Neural progenitor cell (in vitro differentiated cells): Measurements from ENCODE around the gene TACO1. TPM values are rescaled to one million over a fixed set of nuclear protein-coding genes. Genes with fewer than 3 reads are reported as not detected.
A peak's percentile ranks its signal among the peaks of the same experiment; 100 is the strongest.

Experiments used
- DNase-seq: peaks from one replicate; pipeline ENCODE4 v3.0.0-alpha.2; 2016; ENCODE audit warnings: low spot score
- H2AFZ ChIP-seq: fragments of 200-600 bp; sonication (generic); replicated peaks from 2 replicates; pipeline ENCODE4 v1.6.1; 2016; ENCODE audit warnings: antibody characterized with exemption
- H3F3A ChIP-seq: fragments of 200-600 bp; sonication (generic); 2 replicates; pipeline ENCODE4 v1.6.1; 2016; ENCODE audit warnings: antibody characterized with exemption, low read depth
- H3K27ac ChIP-seq: fragments of 200-600 bp; sonication (generic); 2 replicates; pipeline ENCODE4 v1.5.1; 2016; ENCODE audit warnings: mild to moderate bottlenecking
- H3K27me3 ChIP-seq: fragments of 200-600 bp; sonication (generic); 2 replicates; pipeline ENCODE4 v1.6.1; 2016; ENCODE audit warnings: mild to moderate bottlenecking, moderate library complexity
- H3K36me3 ChIP-seq: fragments of 200-600 bp; sonication (generic); 2 replicates; pipeline ENCODE4 v1.5.1; 2016
- H3K4me1 ChIP-seq: fragments of 200-600 bp; sonication (generic); 2 replicates; pipeline ENCODE4 v1.6.1; 2016; ENCODE audit warnings: mixed run types
- H3K4me2 ChIP-seq: fragments of 200-600 bp; sonication (generic); 2 replicates; pipeline ENCODE4 v1.6.1; 2016
- H3K4me3 ChIP-seq: fragments of 200-600 bp; sonication (generic); 2 replicates; pipeline ENCODE4 v1.5.1; 2016
- H3K79me2 ChIP-seq: fragments of 200-600 bp; sonication (generic); 2 replicates; pipeline ENCODE4 v1.6.1; 2016; ENCODE audit warnings: low read depth
- H3K9ac ChIP-seq: fragments of 200-600 bp; sonication (generic); 2 replicates; pipeline ENCODE4 v1.6.1; 2016
- H3K9me3 ChIP-seq: fragments of 200-600 bp; sonication (generic); 2 replicates; pipeline ENCODE4 v1.5.1; 2016; ENCODE audit warnings: low read depth
- H4K20me1 ChIP-seq: fragments of 200-600 bp; sonication (generic); 2 replicates; pipeline ENCODE4 v1.6.1; 2016; ENCODE audit warnings: low read depth
- H3K27ac Mint-ChIP-seq: 3 replicates; pipeline ENCODE4 v1.8.0; 2021; ENCODE audit warnings: mixed read lengths
- H3K27me3 Mint-ChIP-seq: 2 replicates; pipeline ENCODE4 v1.8.0; 2022; ENCODE audit warnings: low read depth, mild to moderate bottlenecking, inconsistent platforms, moderate library complexity, mixed read lengths; ENCODE audit not compliant: insufficient read depth
- H3K36me3 Mint-ChIP-seq: 3 replicates; pipeline ENCODE4 v1.8.0; 2021; ENCODE audit warnings: mixed read lengths
- H3K4me1 Mint-ChIP-seq: 3 replicates; pipeline ENCODE4 v1.8.0; 2021; ENCODE audit warnings: mixed read lengths
- H3K4me3 Mint-ChIP-seq: 3 replicates; pipeline ENCODE4 v1.8.0; 2021; ENCODE audit warnings: mild to moderate bottlenecking, moderate library complexity, mixed read lengths
- H3K9me3 Mint-ChIP-seq: 3 replicates; pipeline ENCODE4 v1.8.0; 2020; ENCODE audit warnings: mixed read lengths
- CTCF ChIP-seq: fragments of 200-600 bp; sonication (generic); IDR thresholded peaks from 2 replicates; pipeline ENCODE4 v1.5.1; 2017; ENCODE audit warnings: antibody characterized with exemption, mild to moderate bottlenecking
- EZH2 ChIP-seq: fragments of 200-600 bp; sonication (generic); IDR thresholded peaks from 2 replicates; pipeline ENCODE4 v1.6.1; 2017; ENCODE audit warnings: antibody characterized with exemption, mild to moderate bottlenecking, moderate library complexity
- EZH2phosphoT487 ChIP-seq: fragments of 200-600 bp; sonication (generic); IDR thresholded peaks from 2 replicates; pipeline ENCODE4 v1.6.1; 2017; ENCODE audit warnings: antibody characterized with exemption
- total RNA-seq: library from RNA; depleted of rRNA; stranded (reverse); fragments of >200 nt; gene quantifications from 2 replicates; pipeline ENCODE4 v1.2.3, GENCODE V29; 2015; ENCODE audit warnings: low replicate concordance

TACO1 gene
- total RNA-seq, 1 donor from 2014 or later: 18.3 TPM

GRCh38 chr17:63578769-63579111, 22.0 kb upstream of the TACO1 start:
- H3K36me3 Mint-ChIP-seq: peaks cover 19% of the 10 kb centered on the region
- H3K9me3 Mint-ChIP-seq: no peaks in the 10 kb centered on the region
- Histone ChIP-seq H3K79me2 (peaks cover 45% of the 10 kb centered on the region), H3K27me3 (no peaks in the 10 kb centered on the region), H3K27ac (no peak overlapping the region), H3K36me3 (no peaks in the 10 kb centered on the region), H3K4me2 (no peak overlapping the region), H3F3A (no peaks in the 10 kb centered on the region), H3K4me1 (no peaks in the 10 kb centered on the region), H3K4me3 (no peak overlapping the region), H3K9ac (no peak overlapping the region), H4K20me1 (peaks cover 59% of the 10 kb centered on the region), H2AFZ (no peak overlapping the region), H3K9me3 (no peaks in the 10 kb centered on the region)
- H3K27ac Mint-ChIP-seq: no peak overlapping the region
- no peak for TF ChIP-seq EZH2
- no peak for TF ChIP-seq CTCF
- TF ChIP-seq EZH2phosphoT487: no peak
- no peak overlapping the region for H3K4me3 Mint-ChIP-seq
- DNase-seq: no peak
- peaks cover 2% of the 10 kb centered on the region for H3K4me1 Mint-ChIP-seq
- peaks cover 4% of the 10 kb centered on the region for H3K27me3 Mint-ChIP-seq

GRCh38 chr17:63579633-63580032, 21.1 kb upstream of the TACO1 start:
- no peaks in the 10 kb centered on the region for H3K36me3 ChIP-seq
- TF ChIP-seq EZH2phosphoT487 (no peak), CTCF (no peak), EZH2 (no peak)
- H3K9ac ChIP-seq: peak overlapping the region; percentile 27
- Mint-ChIP-seq H3K4me1 (peaks cover 2% of the 10 kb centered on the region), H3K36me3 (peaks cover 21% of the 10 kb centered on the region), H3K9me3 (no peaks in the 10 kb centered on the region), H3K27ac (no peak overlapping the region), H3K4me3 (no peak overlapping the region), H3K27me3 (peaks cover 2% of the 10 kb centered on the region)
- H4K20me1 ChIP-seq: peaks cover 57% of the 10 kb centered on the region
- H2AFZ ChIP-seq: no peak overlapping the region
- no peak overlapping the region for H3K4me3 ChIP-seq
- peaks cover 36% of the 10 kb centered on the region for H3K79me2 ChIP-seq
- H3K27me3 ChIP-seq: no peaks in the 10 kb centered on the region
- H3K9me3 ChIP-seq: no peaks in the 10 kb centered on the region
- H3F3A ChIP-seq: no peaks in the 10 kb centered on the region
- H3K4me1 ChIP-seq: no peaks in the 10 kb centered on the region
- DNase-seq: no peak
- no peak overlapping the region for H3K4me2 ChIP-seq
- no peak overlapping the region for H3K27ac ChIP-seq

- Mint-ChIP-seq H3K27me3 (no peaks in the 10 kb centered on the region), H3K27ac (no peak overlapping the region), H3K9me3 (no peaks in the 10 kb centered on the region), H3K36me3 (peaks cover 33% of the 10 kb centered on the region), H3K4me1 (no peaks in the 10 kb centered on the region), H3K4me3 (no peak overlapping the region)
- H3K9ac ChIP-seq: no peak overlapping the region
- no peaks in the 10 kb centered on the region for H3K9me3 ChIP-seq
- H3F3A ChIP-seq: no peaks in the 10 kb centered on the region
- H3K36me3 ChIP-seq: no peaks in the 10 kb centered on the region
- H3K4me3 ChIP-seq: no peak overlapping the region
- no peak for DNase-seq
- no peaks in the 10 kb centered on the region for H3K27me3 ChIP-seq
- no peak overlapping the region for H2AFZ ChIP-seq
- no peaks in the 10 kb centered on the region for H3K79me2 ChIP-seq
- no peaks in the 10 kb centered on the region for H4K20me1 ChIP-seq
- no peak for TF ChIP-seq EZH2
- no peak for TF ChIP-seq CTCF
- no peak for TF ChIP-seq EZH2phosphoT487
- no peaks in the 10 kb centered on the region for H3K4me1 ChIP-seq
- H3K27ac ChIP-seq: no peak overlapping the region
- no peak overlapping the region for H3K4me2 ChIP-seq
Measured at GRCh38 chr17:63587770-63588169, 12.9 kb upstream of the TACO1 start.

GRCh38 chr17:63588797-63589196, 11.9 kb upstream of the TACO1 start:
- Histone ChIP-seq H2AFZ (no peak overlapping the region), H3K79me2 (no peaks in the 10 kb centered on the region), H3K36me3 (no peaks in the 10 kb centered on the region), H3F3A (no peaks in the 10 kb centered on the region), H3K27me3 (no peaks in the 10 kb centered on the region), H3K27ac (no peak overlapping the region), H3K9ac (no peak overlapping the region), H3K4me3 (no peak overlapping the region), H3K9me3 (no peaks in the 10 kb centered on the region), H3K4me1 (no peaks in the 10 kb centered on the region), H3K4me2 (no peak overlapping the region), H4K20me1 (no peaks in the 10 kb centered on the region)
- Mint-ChIP-seq H3K4me3 (no peak overlapping the region), H3K27ac (no peak overlapping the region), H3K9me3 (no peaks in the 10 kb centered on the region), H3K27me3 (no peaks in the 10 kb centered on the region), H3K4me1 (no peaks in the 10 kb centered on the region), H3K36me3 (peaks cover 28% of the 10 kb centered on the region)
- no peak for TF ChIP-seq EZH2
- TF ChIP-seq EZH2phosphoT487: no peak
- no peak for TF ChIP-seq CTCF
- DNase-seq: no peak
